Fibroblast of skin of left biceps (primary cell): ENCODE results near the gene NAA16.
"Not testable (repeated sequence)": the region's sequence is repeated elsewhere in the genome, so short reads cannot be mapped to it uniquely, and the experiment has no call there.

Experiments used
- DNase-seq, 2 experiments: peaks; one replicate each; pipeline ENCODE4 v3.0.0-alpha.2; 2013; ENCODE audit warnings: low read depth in 2 of 2

NAA16 gene

DNA sequence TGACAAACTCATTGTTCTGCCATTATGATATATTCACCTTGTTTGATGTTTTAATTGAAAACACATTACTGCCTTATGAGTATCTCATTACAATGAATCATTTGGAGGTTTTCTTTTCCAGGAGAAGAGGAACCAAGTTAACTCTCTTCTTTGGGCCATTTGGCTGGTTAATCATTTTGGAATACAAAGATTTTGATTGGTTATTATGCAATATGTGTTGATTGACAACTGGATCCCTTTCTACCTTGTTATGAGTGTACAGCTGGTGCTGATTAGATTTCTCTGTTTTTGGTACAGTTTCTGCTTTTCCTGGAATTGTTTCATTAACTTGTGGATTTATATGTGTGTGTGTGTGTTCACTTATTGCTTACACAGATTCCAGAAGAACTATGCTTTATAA is 97.1 kb downstream of the NAA16 start:
- peak in 1 of 2 experiments; percentile 35 for DNase-seq

DNA sequence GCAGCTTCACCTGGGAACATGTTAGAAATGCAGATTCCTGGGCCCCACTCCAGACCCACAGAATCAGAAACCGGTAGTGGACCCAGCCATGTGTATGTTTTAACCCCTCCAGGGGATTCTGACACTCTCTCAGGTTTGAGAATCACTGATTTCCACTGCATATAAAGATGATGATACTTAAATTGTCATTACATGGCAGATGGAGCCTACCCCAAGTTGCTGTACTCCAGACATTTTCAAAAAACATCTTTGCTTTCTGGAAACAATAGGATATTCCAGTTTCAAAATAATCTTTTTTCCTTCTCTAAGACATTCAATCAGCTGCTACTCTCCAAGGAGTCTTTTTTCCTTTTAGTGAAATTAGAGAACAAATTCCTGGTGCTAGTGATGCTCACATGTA is 97.7 kb downstream of the NAA16 start:
- no peak for DNase-seq

DNA sequence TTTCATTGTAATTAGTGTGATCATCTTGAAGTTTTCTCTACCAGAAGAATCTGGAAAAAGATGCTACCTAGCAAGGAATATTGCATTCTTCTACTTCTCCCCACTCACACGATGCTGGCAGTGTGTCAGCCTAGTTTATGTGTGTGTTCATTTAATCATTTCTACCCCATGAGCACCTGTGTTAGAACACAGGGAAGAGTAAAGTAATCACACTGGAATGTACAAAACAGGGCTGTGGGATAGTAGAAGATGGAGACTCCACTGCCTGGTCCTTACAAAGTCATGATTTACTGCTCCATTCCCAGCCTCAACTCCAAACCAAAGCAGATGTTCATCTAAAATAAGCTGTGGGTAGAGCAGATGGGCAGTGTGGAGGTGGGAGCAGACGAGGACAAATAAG is 98.5 kb downstream of the NAA16 start:
- no peak for DNase-seq

DNA sequence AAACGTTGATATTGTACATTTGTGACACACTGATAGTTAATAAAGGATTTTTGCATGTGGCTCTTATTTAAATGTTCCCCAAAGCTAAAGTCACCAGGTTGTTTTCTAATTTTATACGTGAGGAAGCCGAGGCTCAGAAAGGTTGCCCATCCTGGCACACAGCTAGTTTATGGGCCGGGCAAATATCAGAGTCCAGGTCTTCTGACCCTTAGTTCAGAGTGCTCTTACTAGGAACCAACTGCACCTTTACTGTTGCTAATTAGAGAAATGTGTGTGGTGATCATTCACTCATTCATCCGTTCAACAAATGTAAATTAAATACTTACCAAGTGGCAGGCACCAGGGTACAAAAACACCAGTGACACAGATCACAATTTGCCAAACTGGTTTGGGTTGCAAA is 100.0 kb downstream of the NAA16 start:
- no peak for DNase-seq

DNA sequence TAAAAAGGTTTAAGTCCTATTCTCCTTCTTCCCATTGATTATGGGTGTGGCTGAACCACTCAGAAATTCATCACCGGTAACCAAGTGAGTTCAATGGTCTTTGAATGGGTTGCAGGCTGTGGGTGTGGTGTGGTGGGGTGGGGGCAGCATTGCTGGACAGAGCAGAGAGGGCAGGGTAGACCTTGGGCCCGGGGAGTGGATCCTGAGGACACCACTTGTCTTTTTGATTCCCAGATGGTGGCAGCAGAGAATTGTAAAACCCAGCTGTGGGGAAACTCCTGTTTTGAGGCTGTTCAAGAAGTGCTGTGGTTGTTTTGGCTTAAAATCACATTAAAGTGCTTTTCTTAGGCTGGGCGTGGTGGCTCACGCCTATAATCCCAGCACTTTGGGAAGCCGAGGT is 100.5 kb downstream of the NAA16 start:
- DNase-seq, result peak in 1 of 2 experiments; percentile 22

DNA sequence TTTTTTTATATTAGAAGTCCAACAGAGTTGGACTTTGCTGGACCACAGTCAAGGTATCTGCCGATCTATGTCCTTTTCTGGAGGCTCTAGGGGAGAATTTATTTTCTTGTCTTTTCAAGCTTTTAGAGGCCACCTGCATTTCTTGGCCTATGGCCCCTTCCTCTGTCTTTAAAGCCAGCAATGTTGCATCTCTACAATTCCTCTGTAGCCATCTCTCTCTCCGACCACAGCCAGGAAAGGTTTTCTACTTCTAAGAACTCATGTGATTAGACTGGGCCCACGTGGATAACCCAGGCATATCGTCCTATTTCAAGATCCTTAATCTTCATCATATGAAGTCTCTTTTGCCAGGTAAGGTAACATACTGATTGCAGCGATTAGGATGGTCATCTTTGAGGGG is 102.8 kb downstream of the NAA16 start:
- no peak for DNase-seq

DNA sequence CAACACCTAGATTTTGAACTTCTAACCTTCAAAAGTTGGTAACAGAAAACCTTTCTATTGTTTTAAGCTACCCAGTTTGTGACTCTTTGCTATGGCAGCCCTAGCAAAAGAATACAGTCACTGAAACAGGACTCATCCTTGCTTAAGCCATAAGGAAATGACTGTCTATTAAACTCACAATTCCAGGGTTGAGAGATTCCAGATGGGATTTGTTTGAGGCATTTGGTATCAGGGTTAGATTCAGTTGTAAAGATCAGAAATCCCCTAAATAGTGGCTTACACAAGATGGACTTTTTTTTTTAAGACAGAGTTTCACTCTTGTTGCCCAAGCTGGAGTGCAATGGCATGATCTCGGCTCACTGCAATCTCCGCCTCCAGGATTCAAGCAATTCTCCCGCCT is 105.2 kb downstream of the NAA16 start:
- no peak for DNase-seq

DNA sequence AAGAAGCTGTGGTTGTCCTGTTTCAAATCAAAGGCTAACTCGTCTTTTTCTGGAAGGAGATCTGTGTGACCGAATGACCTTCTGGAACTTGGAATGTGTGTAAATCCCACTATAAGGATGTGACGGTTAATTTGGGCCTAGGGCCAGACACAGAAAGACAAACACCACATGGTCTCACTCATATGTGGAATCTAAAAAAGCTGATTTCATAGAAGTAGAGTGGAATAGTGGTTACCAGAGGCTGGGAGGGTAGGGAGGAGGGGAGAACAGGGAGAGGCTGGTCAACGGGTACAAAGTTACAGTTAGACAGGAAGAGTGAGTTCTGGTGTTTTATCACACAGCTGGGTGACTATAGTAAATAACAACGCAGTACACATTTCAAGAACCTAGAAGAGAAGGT is 107.0 kb downstream of the NAA16 start:
- peak; percentile 52 to 59 for DNase-seq

DNA sequence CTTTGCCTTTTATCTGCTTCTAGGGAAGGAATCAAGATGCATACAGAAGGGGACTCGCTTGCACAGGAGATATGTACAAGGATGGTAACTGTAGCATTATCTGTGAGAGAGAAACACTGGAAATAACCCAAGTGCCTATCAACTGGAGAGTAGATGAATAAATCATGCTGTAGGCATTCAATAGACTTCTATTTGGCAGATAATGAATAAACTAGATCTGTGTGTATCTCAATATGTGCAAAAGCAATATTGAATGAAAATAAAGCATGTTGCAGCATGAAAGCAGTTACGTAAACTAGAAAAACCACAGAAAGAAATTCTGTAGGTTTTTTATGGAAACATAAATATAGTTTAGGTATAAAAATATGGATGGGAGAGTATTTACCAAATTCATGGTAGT is 107.7 kb downstream of the NAA16 start:
- DNase-seq, result no peak

DNA sequence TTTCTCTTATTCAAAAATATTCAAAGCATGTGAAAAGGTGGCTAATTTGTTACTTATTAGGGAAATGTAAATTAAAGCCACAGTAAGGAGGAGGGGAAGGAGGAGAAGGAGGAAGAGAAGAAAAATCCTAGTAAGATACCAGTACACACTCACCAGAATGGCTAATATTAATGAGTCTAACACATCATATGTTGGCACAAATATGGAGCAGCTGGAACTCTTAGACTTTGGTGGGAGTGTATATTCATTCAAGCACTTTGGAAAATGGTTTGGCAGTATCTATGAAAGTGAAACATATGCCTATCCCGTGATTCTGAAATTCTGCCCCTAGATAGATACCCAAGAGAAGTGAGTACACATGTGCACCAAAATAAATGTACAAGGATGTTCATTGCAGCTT is 108.1 kb downstream of the NAA16 start:
- DNase-seq, result no peak

DNA sequence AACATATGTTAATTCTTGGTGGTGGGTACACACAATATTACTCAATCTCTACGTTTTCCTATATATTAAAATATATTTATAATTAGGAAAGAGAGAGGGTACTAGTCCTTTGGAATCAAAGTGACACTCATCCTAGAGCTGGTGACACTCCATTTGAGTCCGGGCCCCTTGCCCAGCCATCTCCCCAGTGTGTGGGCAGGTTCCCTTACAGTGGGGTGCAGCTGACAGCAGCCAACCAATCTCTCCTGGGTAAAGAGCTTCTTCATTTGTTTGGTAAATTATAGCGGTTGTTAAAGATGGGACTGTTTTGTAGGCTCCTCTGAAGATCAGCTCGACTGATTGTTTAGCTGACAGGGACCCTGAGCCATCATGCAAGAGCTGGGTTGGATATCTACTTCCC is 109.1 kb downstream of the NAA16 start:
- DNase-seq, result no peak

DNA sequence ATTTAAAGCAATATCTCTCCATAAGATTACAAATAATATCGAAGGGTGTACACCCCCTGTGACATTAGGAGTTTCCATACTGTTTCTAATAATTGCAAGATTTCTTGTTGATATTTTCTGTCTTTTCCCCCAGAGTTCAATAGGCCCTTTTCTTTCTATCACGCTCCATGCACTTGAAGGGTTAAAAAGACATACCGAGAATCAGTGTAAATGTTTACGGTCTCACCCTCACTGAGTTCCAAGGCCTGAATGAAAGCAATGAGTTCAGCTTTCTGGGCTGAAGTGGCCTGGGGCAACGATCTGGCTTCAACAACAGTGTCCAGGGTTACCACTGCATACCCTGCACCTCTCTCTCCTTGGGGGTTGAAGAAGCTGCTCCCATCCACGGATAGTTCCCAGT is 110.3 kb downstream of the NAA16 start:
- not testable (repeated sequence) for DNase-seq

DNA sequence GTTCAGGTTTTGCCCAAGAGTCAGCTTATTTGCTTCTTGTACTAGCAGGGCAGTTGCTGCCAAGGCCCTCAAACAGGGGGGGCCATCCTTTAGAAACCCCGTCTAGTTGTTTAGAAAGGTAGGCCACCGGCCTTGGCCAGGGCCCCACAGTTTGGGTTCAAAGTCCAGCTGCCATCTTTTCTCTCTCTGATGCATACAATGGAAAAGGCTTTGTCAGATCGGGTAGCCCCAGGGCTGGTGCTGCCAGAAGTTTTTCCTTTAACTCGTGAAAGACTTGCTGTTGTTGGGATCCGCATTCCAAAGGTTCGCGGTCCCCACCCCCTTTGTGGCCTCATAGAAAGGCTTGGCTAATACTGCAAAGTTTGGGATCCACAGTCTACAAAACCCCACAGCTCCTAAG is 110.9 kb downstream of the NAA16 start:
- DNase-seq, result not testable (repeated sequence)

DNA sequence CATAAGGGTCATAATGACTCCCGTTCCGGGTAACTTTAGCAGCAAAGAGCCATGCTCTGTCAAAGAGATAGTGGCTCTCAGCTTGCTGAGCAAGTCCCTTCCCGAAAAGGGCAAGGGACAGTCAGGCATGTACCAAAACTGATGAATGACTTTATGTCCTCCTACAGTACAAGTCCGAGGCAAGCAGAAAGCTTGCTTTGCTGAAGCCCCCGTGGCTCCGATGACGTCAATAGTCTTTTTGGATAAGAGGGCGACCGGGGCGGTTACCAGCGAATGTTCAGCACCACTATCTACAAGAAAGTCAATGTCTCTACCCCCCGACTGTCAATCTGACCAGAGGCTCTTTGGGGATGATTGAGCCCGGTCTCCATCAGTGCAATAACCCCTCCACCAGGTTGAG is 112.2 kb downstream of the NAA16 start:
- not testable (repeated sequence) for DNase-seq

DNA sequence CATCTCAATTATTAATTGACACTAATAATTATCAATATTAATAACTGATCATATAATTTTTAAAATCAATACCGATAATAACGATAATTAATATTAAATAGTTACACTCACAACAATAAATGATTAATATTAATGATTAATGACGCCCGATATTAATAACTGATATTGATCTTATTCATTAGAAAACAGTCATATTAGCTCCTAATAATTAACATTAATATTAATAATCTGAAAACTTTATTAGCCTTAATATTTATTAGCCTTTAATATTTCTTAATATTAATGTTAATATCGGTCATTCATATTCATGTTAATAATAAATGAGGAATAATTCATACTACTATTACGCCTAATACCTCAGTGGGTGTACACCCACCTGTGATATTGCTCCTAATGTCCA is 113.6 kb downstream of the NAA16 start:
- not testable (repeated sequence) for DNase-seq

DNA sequence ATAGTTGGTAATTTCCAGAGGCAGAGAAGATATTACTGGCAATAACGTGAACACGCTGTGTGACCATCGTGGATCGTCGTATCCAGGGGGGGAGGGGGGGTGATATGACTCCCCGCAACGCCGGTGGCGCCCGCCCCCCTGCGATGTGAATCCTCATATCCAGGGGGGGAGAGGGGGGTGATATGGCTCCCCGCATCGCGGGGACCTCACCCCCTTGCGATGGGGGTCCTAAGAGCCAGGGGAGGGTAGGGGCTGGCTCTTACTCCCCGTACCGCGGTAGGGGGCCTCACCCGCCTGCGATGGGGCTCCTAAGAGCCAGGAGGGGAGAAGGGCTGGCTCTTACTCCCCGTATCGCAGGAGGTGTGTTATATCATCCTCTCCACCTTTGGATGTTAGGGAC is 115.0 kb downstream of the NAA16 start:
- DNase-seq, result no peak
